ENCODE data around the gene CADM1.

- TF ChIP-seq CTCF (IDR thresholded peaks at IDR 0.05; ENCODE audit: extremely low read depth in 1 of 2, insufficient read depth in 1 of 2, low read depth in 1 of 2, low read length in 2 of 2) = no peak
- no peak for TF ChIP-seq POLR2A (IDR thresholded peaks at IDR 0.05; ENCODE audit: low read depth, low read length)
These were observed 95.9 kb downstream of the CADM1 start for GRCh38 chr11:115408036-115408921.
